GM13977 (cell line): ENCODE measurements around the gene HDAC9.
A peak's percentile ranks its signal among the peaks of the same experiment; 100 is the strongest.

ENCODE experiments used
- DNase-seq: peaks from one replicate; pipeline ENCODE4 v3.0.0; 2012; ENCODE audit warnings: low spot score
- in situ Hi-C: fragments of 300-500 bp; cut with MboI; formaldehyde crosslinking; loops from one replicate; pipeline ENCODE4 v1.12.0; 2022; ENCODE audit warnings: low sequenced_read_pairs, low pct_unique_long_range_greater_than_20kb, mixed read lengths, inconsistent platforms; ENCODE audit not compliant: unreplicated experiment
- TF ChIP-seq, protein P1 (sequence below): IDR thresholded peaks from 2 replicates; pipeline ENCODE4 v1.5.1; 2012; ENCODE audit warnings: mild to moderate bottlenecking, control low read depth; ENCODE audit not compliant: insufficient read depth; ENCODE audit errors: extremely low read depth, missing control alignments

The HDAC9 gene

GRCh38 chr7:18858232-18858631 is 362.7 kb downstream of the HDAC9 start:
- TF ChIP-seq, protein P1, sequence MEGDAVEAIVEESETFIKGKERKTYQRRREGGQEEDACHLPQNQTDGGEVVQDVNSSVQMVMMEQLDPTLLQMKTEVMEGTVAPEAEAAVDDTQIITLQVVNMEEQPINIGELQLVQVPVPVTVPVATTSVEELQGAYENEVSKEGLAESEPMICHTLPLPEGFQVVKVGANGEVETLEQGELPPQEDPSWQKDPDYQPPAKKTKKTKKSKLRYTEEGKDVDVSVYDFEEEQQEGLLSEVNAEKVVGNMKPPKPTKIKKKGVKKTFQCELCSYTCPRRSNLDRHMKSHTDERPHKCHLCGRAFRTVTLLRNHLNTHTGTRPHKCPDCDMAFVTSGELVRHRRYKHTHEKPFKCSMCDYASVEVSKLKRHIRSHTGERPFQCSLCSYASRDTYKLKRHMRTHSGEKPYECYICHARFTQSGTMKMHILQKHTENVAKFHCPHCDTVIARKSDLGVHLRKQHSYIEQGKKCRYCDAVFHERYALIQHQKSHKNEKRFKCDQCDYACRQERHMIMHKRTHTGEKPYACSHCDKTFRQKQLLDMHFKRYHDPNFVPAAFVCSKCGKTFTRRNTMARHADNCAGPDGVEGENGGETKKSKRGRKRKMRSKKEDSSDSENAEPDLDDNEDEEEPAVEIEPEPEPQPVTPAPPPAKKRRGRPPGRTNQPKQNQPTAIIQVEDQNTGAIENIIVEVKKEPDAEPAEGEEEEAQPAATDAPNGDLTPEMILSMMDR = no peak
- no peak for DNase-seq
- in situ Hi-C loops = no loop called here

DNA sequence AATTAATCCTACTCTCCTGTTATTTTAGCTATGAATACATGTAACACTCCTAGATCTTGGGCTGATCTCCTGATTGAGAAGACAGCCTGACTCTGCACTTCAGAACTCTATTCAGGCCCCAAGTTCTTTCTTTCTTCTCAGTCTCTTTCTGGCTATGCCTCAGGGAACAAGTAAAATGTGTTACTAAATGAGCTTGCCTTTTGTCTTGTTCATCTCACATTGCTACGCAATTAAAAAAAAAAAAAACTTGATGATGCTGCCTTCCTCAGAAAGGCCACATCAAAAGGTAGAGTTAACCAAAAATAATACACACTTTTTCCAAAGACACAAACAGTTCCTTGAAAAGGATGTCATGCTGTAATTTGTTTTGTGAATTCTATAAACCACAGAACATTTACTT is 363.8 kb downstream of the HDAC9 start:
- no peak for DNase-seq
- in situ Hi-C loops = no loop called here
- TF ChIP-seq, protein P1 = no peak

DNA sequence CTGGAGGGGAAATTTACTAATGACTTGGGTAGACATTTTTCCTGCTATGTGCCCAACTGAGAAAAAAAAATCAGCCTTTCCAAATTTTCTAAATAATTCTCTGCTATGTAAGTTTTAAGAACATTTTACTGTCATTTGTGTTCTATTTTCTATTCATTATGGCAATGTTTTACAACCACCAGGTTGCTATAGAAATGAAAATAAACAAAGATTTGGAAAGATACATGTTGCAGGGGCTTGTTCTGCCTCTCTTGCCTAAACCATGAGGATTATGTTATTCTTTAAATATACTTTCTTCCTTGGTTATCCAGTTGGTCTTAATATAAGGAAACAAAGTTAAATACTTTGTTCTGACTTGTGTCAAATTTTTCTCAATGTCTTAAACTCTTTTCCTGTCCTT is 364.7 kb downstream of the HDAC9 start:
- TF ChIP-seq, protein P1 = no peak
- in situ Hi-C loops = no loop called here
- no peak for DNase-seq

- in situ Hi-C loops = no loop called here
- TF ChIP-seq, protein P1 = no peak
- peak; percentile 4 for DNase-seq
Measured at GRCh38 chr7:18861514-18862118, 366.1 kb downstream of the HDAC9 start.

DNA sequence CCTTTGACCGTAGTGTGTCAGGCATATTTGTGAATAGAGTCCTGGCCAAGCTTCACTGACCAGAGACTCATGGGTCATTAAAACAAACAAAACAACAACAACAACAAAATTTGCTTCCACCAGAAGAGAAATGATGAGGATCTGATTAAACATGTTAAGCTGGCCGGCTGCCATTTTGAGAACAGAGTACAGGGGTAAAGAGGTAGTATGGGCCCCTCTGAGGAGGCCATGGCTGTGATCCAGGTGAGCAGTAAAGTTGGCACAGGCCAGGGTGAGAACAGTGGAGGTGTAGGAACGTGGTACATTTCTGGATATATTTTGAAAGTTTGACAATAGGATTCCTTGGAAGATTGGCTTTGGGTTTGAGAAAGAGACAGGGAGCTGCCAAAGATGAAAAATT is 369.4 kb downstream of the HDAC9 start:
- in situ Hi-C loops = no loop called here
- DNase-seq = no peak

DNA sequence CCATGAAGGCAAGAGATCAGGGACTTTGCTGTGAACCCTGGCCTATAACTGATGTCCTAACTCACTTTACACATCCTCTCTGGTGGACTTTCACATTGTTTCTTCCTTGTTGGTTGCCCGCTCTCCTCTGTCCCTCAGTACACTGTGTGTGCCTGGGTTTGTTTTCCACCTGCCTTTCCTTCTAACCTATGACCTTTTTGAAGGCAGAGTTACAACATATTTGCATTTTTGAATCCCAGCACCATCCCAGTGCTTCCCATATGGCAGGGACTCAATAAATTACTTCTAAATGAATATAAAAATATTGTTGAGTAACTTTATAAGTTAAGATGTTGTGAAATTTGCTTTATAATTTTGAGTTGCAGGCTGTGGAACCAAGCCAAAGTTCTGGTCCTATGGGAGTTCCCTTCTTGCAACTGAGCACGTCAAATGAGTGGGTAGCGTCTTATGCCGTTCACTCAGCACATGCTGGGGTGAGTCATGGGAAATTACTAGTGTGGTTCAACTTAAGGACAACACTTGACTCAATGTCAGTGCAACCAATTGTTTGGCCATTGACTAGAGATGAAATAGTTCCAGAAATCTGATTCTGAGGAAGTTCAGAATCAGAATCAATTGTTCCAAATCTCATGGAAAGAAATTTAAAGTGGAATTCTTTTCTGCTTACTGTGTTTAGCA is 370.9 kb downstream of the HDAC9 start:
- DNase-seq = peak; percentile 16
- in situ Hi-C loops = no loop called here

More for the DNA sequence above, 369.4 kb downstream of the HDAC9 start:
- TF ChIP-seq, protein P1 = no peak

More for the DNA sequence above, 370.9 kb downstream of the HDAC9 start:
- TF ChIP-seq, protein P1 = no peak
